CD14-positive monocyte (primary cell): ENCODE results near the gene UBE2E3. TPM values are rescaled to one million over a fixed set of nuclear protein-coding genes. Genes with fewer than 3 reads are reported as not detected.

ENCODE experiments used
- DNase-seq, 3 donors: peaks; one replicate each; pipeline ENCODE4 v3.0.0-alpha.2; 2011 to 2022
- H2AFZ ChIP-seq: 2 replicates; pipeline ENCODE4 v1.6.0; 2012; ENCODE audit warnings: mild to moderate bottlenecking, low read depth, low read length, inconsistent platforms; ENCODE audit not compliant: insufficient read depth, poor library complexity, severe bottlenecking
- H3K27ac ChIP-seq, 2 donors: 1 replicate in 1 of 2; 2 replicates in 1 of 2; pipeline ENCODE4 v1.5.1; 2012 to 2013; ENCODE audit warnings: low read length in 2 of 2, control low read depth in 1 of 2, inconsistent platforms in 1 of 2, low read depth in 1 of 2, mild to moderate bottlenecking in 1 of 2
- H3K27me3 ChIP-seq, 2 donors: one replicate each; pipeline versions ENCODE4 v1.6.0 to v1.6.1; 2011 to 2013; ENCODE audit warnings: low read length in 2 of 2; ENCODE audit not compliant: control insufficient read depth in 2 of 2, insufficient read depth in 2 of 2
- H3K36me3 ChIP-seq, 2 donors: replicated peaks in 1 of 2; 1 replicate in 1 of 2; 2 replicates in 1 of 2; pipeline versions ENCODE4 v1.5.1 to v1.6.1; 2012 to 2013; ENCODE audit warnings: low read length in 2 of 2, control low read depth in 1 of 2, inconsistent platforms in 1 of 2, mild to moderate bottlenecking in 1 of 2; ENCODE audit not compliant: insufficient read depth in 2 of 2, control insufficient read depth in 1 of 2
- H3K4me1 ChIP-seq, 2 donors: 1 replicate in 1 of 2; 2 replicates in 1 of 2; pipeline versions ENCODE4 v1.5.1 to v1.6.1; 2012 to 2013; ENCODE audit warnings: low read length in 2 of 2, control low read depth in 1 of 2, inconsistent platforms in 1 of 2, mild to moderate bottlenecking in 1 of 2, moderate library complexity in 1 of 2; ENCODE audit not compliant: insufficient read depth in 2 of 2, control insufficient read depth in 1 of 2
- H3K4me2 ChIP-seq: replicated peaks from 2 replicates; pipeline ENCODE3; 2012; ENCODE audit warnings: low read length, moderate library complexity, mild to moderate bottlenecking; ENCODE audit not compliant: poor library complexity, severe bottlenecking; ENCODE audit errors: extremely low read depth
- H3K4me3 ChIP-seq, 3 experiments: fragments of 200-600 bp in 1 of 3; sonication (generic) in 1 of 3; replicated peaks in 1 of 3; 1 replicate in 2 of 3; 2 replicates in 1 of 3; pipeline ENCODE4 v1.5.1; 2011 to 2013; ENCODE audit warnings: low read length in 3 of 3, mild to moderate bottlenecking in 3 of 3, control low read depth in 2 of 3, low read depth in 2 of 3, inconsistent platforms in 1 of 3, moderate library complexity in 1 of 3
- H3K79me2 ChIP-seq: 2 replicates; pipeline ENCODE4 v1.6.0; 2012; ENCODE audit warnings: mild to moderate bottlenecking, control low read depth, inconsistent platforms, low read length, moderate library complexity; ENCODE audit not compliant: insufficient read depth
- H3K9ac ChIP-seq: 2 replicates; pipeline ENCODE4 v1.6.0; 2017; ENCODE audit warnings: low read length, mild to moderate bottlenecking; ENCODE audit not compliant: insufficient read depth, poor library complexity, severe bottlenecking
- H3K9me3 ChIP-seq, 2 donors: replicated peaks in 1 of 2; 1 replicate in 1 of 2; 2 replicates in 1 of 2; pipeline versions ENCODE4 v1.5.1 to v1.6.1; 2012 to 2013; ENCODE audit warnings: low read length in 2 of 2, control low read depth in 1 of 2; ENCODE audit not compliant: control insufficient read depth in 1 of 2, insufficient read depth in 1 of 2
- H4K20me1 ChIP-seq: 2 replicates; pipeline ENCODE4 v1.6.0; 2012; ENCODE audit warnings: mild to moderate bottlenecking, low read length, control low read depth, moderate library complexity; ENCODE audit not compliant: insufficient read depth
- H3K27ac Mint-ChIP-seq, 7 donors: one replicate each; pipeline ENCODE4 v1.8.0; 2020; ENCODE audit warnings: mild to moderate bottlenecking in 7 of 7, mixed read lengths in 7 of 7, moderate library complexity in 6 of 7, inconsistent platforms in 2 of 7
- H3K27me3 Mint-ChIP-seq, 3 donors: one replicate each; pipeline ENCODE4 v1.8.0; 2021 to 2022; ENCODE audit warnings: low read depth in 3 of 3, mild to moderate bottlenecking in 3 of 3, mixed read lengths in 3 of 3, moderate library complexity in 3 of 3, inconsistent platforms in 1 of 3
- H3K36me3 Mint-ChIP-seq, 2 donors: one replicate each; pipeline ENCODE4 v1.8.0; 2020; ENCODE audit warnings: mixed read lengths in 2 of 2, inconsistent platforms in 1 of 2, mild to moderate bottlenecking in 1 of 2
- H3K4me1 Mint-ChIP-seq: one replicate; pipeline ENCODE4 v1.8.0; 2020; ENCODE audit warnings: mild to moderate bottlenecking, mixed read lengths
- H3K4me3 Mint-ChIP-seq, 2 donors: one replicate each; pipeline ENCODE4 v1.8.0; 2020; ENCODE audit warnings: mild to moderate bottlenecking in 2 of 2, mixed read lengths in 2 of 2, moderate library complexity in 1 of 2
- H3K9me3 Mint-ChIP-seq, 7 donors: one replicate each; pipeline ENCODE4 v1.8.0; 2020 to 2022; ENCODE audit warnings: mixed read lengths in 7 of 7, mild to moderate bottlenecking in 6 of 7, moderate library complexity in 6 of 7, inconsistent platforms in 2 of 7
- WGBS: methylation state at CpG from one replicate; pipeline ENCODE4 v1.1.5; 2013; ENCODE audit warnings: missing lambda C conversion rate; ENCODE audit not compliant: insufficient coverage; 5-methylcytosine and 5-hydroxymethylcytosine counted together
- intact Hi-C, 2 donors: fragments of 100-400 bp; cut with micrococcal nuclease; formaldehyde crosslinking; loops; one replicate each; pipeline versions ENCODE4 v1.15.0 to v1.15.1; 2023
- polyA plus RNA-seq, 3 donors: library from polyadenylated mRNA; depleted of rRNA in 1 of 3; unstranded in 2 of 3; stranded (reverse) in 1 of 3; fragments of 300-500 nt in 2 of 3; fragments of >200 nt in 1 of 3; fragmentation: Illumina TruSeq in 2 of 3; gene quantifications; 1 replicate in 2 of 3; 2 replicates in 1 of 3; pipeline ENCODE4 v1.2.3, GENCODE V29; 2012 to 2021
- TF ChIP-seq, protein P1 (sequence below): fragments of 200-600 bp; IDR thresholded peaks from one replicate; pipeline ENCODE4 v1.8.0; 2022; ENCODE audit warnings: antibody characterized with exemption, mild to moderate bottlenecking

UBE2E3 gene
- polyA plus RNA-seq, 3 donors, result 45.9 to 67.5 (median 52.1) TPM

- peak; percentile 16 to 49 (median 38) for DNase-seq
- H3K79me2 ChIP-seq, result no peaks in the 10 kb centered on the region
- H3K4me2 ChIP-seq, result no peak overlapping the region
- H3K27ac Mint-ChIP-seq, result no peak overlapping the region
- no peaks in the 10 kb centered on the region for H3K9me3 Mint-ChIP-seq
- no peak overlapping the region for H3K4me3 ChIP-seq
- H4K20me1 ChIP-seq, result no peaks in the 10 kb centered on the region
- H3K36me3 ChIP-seq, result no peaks in the 10 kb centered on the region
- no peaks in the 10 kb centered on the region for H3K27me3 ChIP-seq
- intact Hi-C loops, result loop anchor here (5.0 to 10.0 kb wide), 2 partner anchors 353 to 360 kb away; partner anchors contain the start of gene ITGA4 (in 1 of the 2)
- H3K36me3 Mint-ChIP-seq, result peaks cover 0 to 2% of the 10 kb centered on the region in 2 donors
- no peak overlapping the region for H2AFZ ChIP-seq
- H3K9me3 ChIP-seq, result no peaks in the 10 kb centered on the region
- H3K27me3 Mint-ChIP-seq, result peaks cover 0 to 4% (median 0%) of the 10 kb centered on the region in 3 donors
- WGBS, result no CpG with 5 or more reads among the region's 7 CpGs
- H3K4me3 Mint-ChIP-seq, result peak overlapping the region in 1 of 2 donors; percentile 68
- H3K4me1 Mint-ChIP-seq, result peaks cover 10% of the 10 kb centered on the region
- H3K9ac ChIP-seq, result no peak overlapping the region
- H3K4me1 ChIP-seq, result peaks cover 0 to 7% of the 10 kb centered on the region in 2 donors
- no peak overlapping the region for H3K27ac ChIP-seq
- TF ChIP-seq, protein P1, sequence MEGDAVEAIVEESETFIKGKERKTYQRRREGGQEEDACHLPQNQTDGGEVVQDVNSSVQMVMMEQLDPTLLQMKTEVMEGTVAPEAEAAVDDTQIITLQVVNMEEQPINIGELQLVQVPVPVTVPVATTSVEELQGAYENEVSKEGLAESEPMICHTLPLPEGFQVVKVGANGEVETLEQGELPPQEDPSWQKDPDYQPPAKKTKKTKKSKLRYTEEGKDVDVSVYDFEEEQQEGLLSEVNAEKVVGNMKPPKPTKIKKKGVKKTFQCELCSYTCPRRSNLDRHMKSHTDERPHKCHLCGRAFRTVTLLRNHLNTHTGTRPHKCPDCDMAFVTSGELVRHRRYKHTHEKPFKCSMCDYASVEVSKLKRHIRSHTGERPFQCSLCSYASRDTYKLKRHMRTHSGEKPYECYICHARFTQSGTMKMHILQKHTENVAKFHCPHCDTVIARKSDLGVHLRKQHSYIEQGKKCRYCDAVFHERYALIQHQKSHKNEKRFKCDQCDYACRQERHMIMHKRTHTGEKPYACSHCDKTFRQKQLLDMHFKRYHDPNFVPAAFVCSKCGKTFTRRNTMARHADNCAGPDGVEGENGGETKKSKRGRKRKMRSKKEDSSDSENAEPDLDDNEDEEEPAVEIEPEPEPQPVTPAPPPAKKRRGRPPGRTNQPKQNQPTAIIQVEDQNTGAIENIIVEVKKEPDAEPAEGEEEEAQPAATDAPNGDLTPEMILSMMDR, result peak; percentile 81
Observed at GRCh38 chr2:181104512-181105115, 124.2 kb downstream of the UBE2E3 start.

DNA sequence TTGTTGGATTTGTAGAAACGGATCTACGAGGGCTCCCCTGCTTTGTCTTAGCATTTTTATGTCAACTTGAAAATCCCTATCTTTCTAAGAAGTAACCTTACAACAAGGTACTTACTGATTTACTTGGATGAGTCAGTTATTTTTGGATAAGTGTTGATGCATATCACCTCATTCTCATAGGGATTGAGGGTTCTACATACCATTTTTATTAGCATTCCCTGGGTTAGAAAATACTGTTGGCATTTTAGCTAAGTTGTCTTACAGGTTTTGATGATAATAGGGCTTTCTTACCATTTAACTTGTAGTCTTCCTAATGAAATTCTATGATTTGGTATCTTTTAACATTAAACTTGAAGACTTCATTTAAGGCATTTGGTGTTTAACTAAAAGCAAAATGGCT lies 125.2 kb downstream of the UBE2E3 start:
- Mint-ChIP-seq H3K27ac (no peak overlapping the region), H3K36me3 (peaks cover 0 to 2% of the 10 kb centered on the region in 2 donors), H3K9me3 (no peaks in the 10 kb centered on the region), H3K27me3 (peaks cover 0 to 4% (median 0%) of the 10 kb centered on the region in 3 donors), H3K4me3 (no peak overlapping the region), H3K4me1 (peaks cover 10% of the 10 kb centered on the region)
- H3K9ac ChIP-seq, result no peak overlapping the region
- peaks cover 0 to 7% of the 10 kb centered on the region in 2 donors for H3K4me1 ChIP-seq
- H3K36me3 ChIP-seq, result no peaks in the 10 kb centered on the region
- H2AFZ ChIP-seq, result no peak overlapping the region
- TF ChIP-seq, protein P1, result no peak
- no peaks in the 10 kb centered on the region for H3K9me3 ChIP-seq
- no peak overlapping the region for H3K4me3 ChIP-seq
- H3K27ac ChIP-seq, result no peak overlapping the region
- WGBS, result no CpG with 5 or more reads among the region's 2 CpGs
- H4K20me1 ChIP-seq, result no peaks in the 10 kb centered on the region
- H3K4me2 ChIP-seq, result no peak overlapping the region
- no peaks in the 10 kb centered on the region for H3K79me2 ChIP-seq
- no peaks in the 10 kb centered on the region for H3K27me3 ChIP-seq
- no peak for DNase-seq
- intact Hi-C loops, result loop anchor here in 1 of 2 donors (10.0 kb wide), 1 partner anchor 359 kb away; no protein-coding TSS in a partner anchor
